MM.1S (cell line): ENCODE measurements around the gene EN1.

Experiments used
- DNase-seq: peaks from one replicate; pipeline ENCODE4 v3.0.0-alpha.2; 2015
- H2AFZ ChIP-seq: fragments of 300-600 bp; sonication (generic); 2 replicates; pipeline ENCODE4 v1.6.0; 2016; ENCODE audit warnings: antibody characterized with exemption, low read length
- H3F3A ChIP-seq: fragments of 300-600 bp; sonication (generic); 2 replicates; pipeline ENCODE4 v1.6.1; 2016; ENCODE audit warnings: mild to moderate bottlenecking, antibody characterized with exemption, low read length, moderate library complexity, mixed read lengths; ENCODE audit not compliant: insufficient read depth
- H3K27ac ChIP-seq: fragments of 300-600 bp; sonication (generic); 2 replicates; pipeline ENCODE4 v1.5.1; 2016; ENCODE audit warnings: mild to moderate bottlenecking, low read length
- H3K27me3 ChIP-seq: fragments of 300-600 bp; sonication (generic); replicated peaks from 2 replicates; pipeline ENCODE4 v1.6.0; 2016; ENCODE audit warnings: low read length; ENCODE audit not compliant: insufficient read depth
- H3K36me3 ChIP-seq: fragments of 300-600 bp; sonication (generic); replicated peaks from 2 replicates; pipeline ENCODE4 v1.6.1; 2016; ENCODE audit warnings: mild to moderate bottlenecking, low read length, mixed read lengths; ENCODE audit not compliant: insufficient read depth
- H3K4me1 ChIP-seq: fragments of 300-600 bp; sonication (generic); 2 replicates; pipeline ENCODE4 v1.6.1; 2016; ENCODE audit warnings: low read length, mixed read lengths
- H3K4me2 ChIP-seq: fragments of 300-600 bp; sonication (generic); 2 replicates; pipeline ENCODE4 v1.6.0; 2016; ENCODE audit warnings: low read depth, low read length
- H3K4me3 ChIP-seq: fragments of 300-600 bp; sonication (generic); 2 replicates; pipeline ENCODE4 v1.5.1; 2016; ENCODE audit warnings: low read length, mixed read lengths
- H3K79me2 ChIP-seq: fragments of 300-600 bp; sonication (generic); 2 replicates; pipeline ENCODE4 v1.6.1; 2016; ENCODE audit warnings: mixed run types, low read length, mixed read lengths
- H3K9ac ChIP-seq: fragments of 300-600 bp; sonication (generic); 2 replicates; pipeline ENCODE4 v1.6.1; 2016; ENCODE audit warnings: low read length, mixed read lengths
- H3K9me2 ChIP-seq: fragments of 300-600 bp; sonication (generic); replicated peaks from 2 replicates; pipeline ENCODE4 v1.6.1; 2016; ENCODE audit warnings: mild to moderate bottlenecking, low read length, mixed read lengths; ENCODE audit not compliant: insufficient read depth
- H3K9me3 ChIP-seq: fragments of 300-600 bp; sonication (generic); replicated peaks from 2 replicates; pipeline ENCODE4 v1.6.1; 2016; ENCODE audit warnings: mild to moderate bottlenecking, low read length, mixed read lengths; ENCODE audit not compliant: insufficient read depth
- H4K20me1 ChIP-seq: fragments of 300-600 bp; sonication (generic); 2 replicates; pipeline ENCODE4 v1.6.1; 2016; ENCODE audit warnings: mild to moderate bottlenecking, low read length, moderate library complexity, mixed read lengths; ENCODE audit not compliant: insufficient read depth
- EZH2 ChIP-seq: fragments of 300-600 bp; sonication (generic); optimal IDR thresholded peaks from 2 replicates; pipeline ENCODE3; 2017; ENCODE audit warnings: low read depth, mild to moderate bottlenecking, antibody characterized with exemption, low read length, mixed read lengths
- EZH2phosphoT487 ChIP-seq: fragments of 300-600 bp; sonication (generic); IDR thresholded peaks from 2 replicates; pipeline ENCODE4 v1.6.1; 2018; ENCODE audit warnings: antibody characterized with exemption, low read length
- TF ChIP-seq, protein P1 (sequence below): fragments of 300-600 bp; sonication (generic); IDR thresholded peaks from 2 replicates; pipeline ENCODE4 v1.5.1; 2016; ENCODE audit warnings: antibody characterized with exemption, low read length, mixed read lengths

EN1 gene

DNA sequence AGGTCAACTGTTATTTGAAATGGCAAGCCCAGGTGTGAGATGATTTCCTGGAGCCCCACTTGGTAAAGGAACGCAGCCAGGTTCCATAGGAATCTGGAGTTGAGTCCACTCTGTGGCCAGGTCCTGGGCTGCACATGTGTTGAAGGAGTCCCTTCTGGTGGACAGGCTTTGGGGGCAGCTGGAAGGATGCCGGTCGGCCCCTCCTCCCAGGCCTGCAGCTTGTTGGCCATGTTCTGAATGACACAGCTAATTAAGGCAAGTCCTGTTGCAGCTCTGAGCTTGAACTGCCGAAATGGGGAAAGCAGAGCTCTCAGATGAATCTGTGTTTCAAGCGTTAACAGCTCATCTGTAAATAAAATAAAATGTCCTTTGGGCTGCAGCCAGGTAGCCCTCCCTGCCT lies 23.8 kb downstream of the EN1 start:
- Histone ChIP-seq H2AFZ (no peak overlapping the region), H4K20me1 (no peaks in the 10 kb centered on the region), H3K27ac (no peak overlapping the region), H3F3A (peaks cover 4% of the 10 kb centered on the region; the same call in 1 of the 2 replicates), H3K9me2 (no peaks in the 10 kb centered on the region), H3K27me3 (no peaks in the 10 kb centered on the region), H3K9ac (no peak overlapping the region), H3K79me2 (no peaks in the 10 kb centered on the region), H3K4me2 (no peak overlapping the region), H3K4me1 (peaks cover 17% of the 10 kb centered on the region), H3K9me3 (no peaks in the 10 kb centered on the region), H3K4me3 (no peak overlapping the region), H3K36me3 (no peaks in the 10 kb centered on the region)
- DNase-seq: no peak
- no peak for TF ChIP-seq EZH2phosphoT487
- no peak for TF ChIP-seq EZH2
- TF ChIP-seq, protein P1, sequence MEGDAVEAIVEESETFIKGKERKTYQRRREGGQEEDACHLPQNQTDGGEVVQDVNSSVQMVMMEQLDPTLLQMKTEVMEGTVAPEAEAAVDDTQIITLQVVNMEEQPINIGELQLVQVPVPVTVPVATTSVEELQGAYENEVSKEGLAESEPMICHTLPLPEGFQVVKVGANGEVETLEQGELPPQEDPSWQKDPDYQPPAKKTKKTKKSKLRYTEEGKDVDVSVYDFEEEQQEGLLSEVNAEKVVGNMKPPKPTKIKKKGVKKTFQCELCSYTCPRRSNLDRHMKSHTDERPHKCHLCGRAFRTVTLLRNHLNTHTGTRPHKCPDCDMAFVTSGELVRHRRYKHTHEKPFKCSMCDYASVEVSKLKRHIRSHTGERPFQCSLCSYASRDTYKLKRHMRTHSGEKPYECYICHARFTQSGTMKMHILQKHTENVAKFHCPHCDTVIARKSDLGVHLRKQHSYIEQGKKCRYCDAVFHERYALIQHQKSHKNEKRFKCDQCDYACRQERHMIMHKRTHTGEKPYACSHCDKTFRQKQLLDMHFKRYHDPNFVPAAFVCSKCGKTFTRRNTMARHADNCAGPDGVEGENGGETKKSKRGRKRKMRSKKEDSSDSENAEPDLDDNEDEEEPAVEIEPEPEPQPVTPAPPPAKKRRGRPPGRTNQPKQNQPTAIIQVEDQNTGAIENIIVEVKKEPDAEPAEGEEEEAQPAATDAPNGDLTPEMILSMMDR: no peak

DNA sequence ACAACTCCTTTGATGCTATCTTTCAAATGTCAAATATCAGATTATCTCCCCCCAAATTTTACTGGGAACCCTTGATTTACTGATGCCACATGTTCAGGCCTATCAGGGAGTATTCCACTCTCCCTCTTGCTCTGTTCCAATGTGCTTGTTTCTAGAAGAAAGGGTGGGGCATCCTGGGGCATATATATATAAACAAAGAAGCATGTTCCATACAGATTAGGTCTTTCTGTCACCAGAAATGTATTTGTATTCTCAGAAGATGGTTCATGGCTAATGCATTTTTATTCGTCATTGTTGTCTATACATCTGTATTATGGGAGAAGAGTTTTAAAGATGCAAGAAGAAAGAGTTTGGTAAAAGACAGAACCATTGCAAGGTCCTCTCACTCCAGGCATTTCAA lies 24.9 kb downstream of the EN1 start:
- H4K20me1 ChIP-seq: no peaks in the 10 kb centered on the region
- H3K4me3 ChIP-seq: no peak overlapping the region
- no peaks in the 10 kb centered on the region for H3K27me3 ChIP-seq
- no peak overlapping the region for H3K9ac ChIP-seq
- H2AFZ ChIP-seq: no peak overlapping the region
- peaks cover 4% of the 10 kb centered on the region; the same call in 1 of the 2 replicates for H3F3A ChIP-seq
- no peak for DNase-seq
- H3K79me2 ChIP-seq: no peaks in the 10 kb centered on the region
- TF ChIP-seq EZH2 (no peak), EZH2phosphoT487 (no peak)
- TF ChIP-seq, protein P1: no peak
- no peaks in the 10 kb centered on the region for H3K9me2 ChIP-seq
- peaks cover 17% of the 10 kb centered on the region for H3K4me1 ChIP-seq
- no peak overlapping the region for H3K4me2 ChIP-seq
- H3K27ac ChIP-seq: no peak overlapping the region
- no peaks in the 10 kb centered on the region for H3K36me3 ChIP-seq
- no peaks in the 10 kb centered on the region for H3K9me3 ChIP-seq

DNA sequence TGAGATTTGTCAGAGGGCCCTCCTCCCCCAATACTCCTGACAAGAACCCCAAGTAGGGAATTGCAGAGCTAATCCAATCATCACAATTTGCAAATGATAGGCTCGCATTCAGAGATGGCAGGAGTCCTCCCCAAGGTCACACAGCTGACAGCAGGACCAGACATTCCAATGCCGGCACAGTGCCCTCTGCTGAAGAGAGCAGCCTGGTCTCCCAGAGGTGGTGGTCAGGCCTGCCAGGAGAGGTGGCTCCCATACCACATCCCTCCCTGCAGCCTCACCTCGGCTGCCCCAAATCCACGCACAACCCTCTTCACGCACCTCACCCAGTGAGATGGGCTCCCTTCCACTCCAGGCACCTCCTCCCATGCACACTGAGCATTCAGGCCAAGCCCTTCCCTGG lies 25.4 kb downstream of the EN1 start:
- Histone ChIP-seq H3K9me3 (no peaks in the 10 kb centered on the region), H4K20me1 (no peaks in the 10 kb centered on the region), H3K9me2 (no peaks in the 10 kb centered on the region), H3K4me3 (no peak overlapping the region), H3K27ac (no peak overlapping the region), H3K79me2 (no peaks in the 10 kb centered on the region), H3F3A (peaks cover 4% of the 10 kb centered on the region; the same call in 1 of the 2 replicates), H3K4me2 (no peak overlapping the region), H2AFZ (no peak overlapping the region), H3K36me3 (no peaks in the 10 kb centered on the region), H3K27me3 (no peaks in the 10 kb centered on the region), H3K4me1 (peaks cover 16% of the 10 kb centered on the region), H3K9ac (no peak overlapping the region)
- no peak for DNase-seq
- no peak for TF ChIP-seq EZH2phosphoT487
- TF ChIP-seq EZH2: no peak
- TF ChIP-seq, protein P1: no peak
